ENCODE data around the gene CENPB.

The CENPB gene

DNA sequence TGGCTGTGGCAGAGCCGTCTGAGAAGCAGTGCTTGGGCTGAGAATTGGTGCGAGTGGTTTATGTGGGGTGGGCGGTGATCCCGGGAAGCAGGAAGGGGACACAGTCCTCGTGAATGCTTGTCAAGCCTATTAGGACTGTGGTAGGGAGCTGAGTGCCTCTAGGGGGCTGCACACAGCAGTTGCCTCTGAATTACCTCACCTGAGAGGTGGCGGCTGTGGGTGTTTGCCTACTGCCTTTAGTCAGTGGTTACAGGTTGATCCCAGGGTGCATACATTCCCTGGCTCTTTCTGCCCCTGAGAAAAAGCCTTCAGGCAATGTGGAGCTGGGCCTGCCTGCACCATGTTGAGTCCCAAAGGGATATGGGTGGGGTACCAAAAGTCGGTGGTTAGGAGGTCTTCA lies 39.0 kb upstream of the CENPB start:
- H3K9ac ChIP-seq, result no peak overlapping the region
- H3K4me1 ChIP-seq (ENCODE audit: low read depth, poor library complexity, severe bottlenecking), result peaks cover 7% of the 10 kb centered on the region
- H3K36me3 ChIP-seq (ENCODE audit: insufficient read depth), result no peaks in the 10 kb centered on the region
- H3K4me3 ChIP-seq (IDR thresholded peaks at IDR 0.05; ENCODE audit: insufficient read depth, low read depth, low read length), result no peak overlapping the region
- no peak overlapping the region for H2AFZ ChIP-seq (ENCODE audit: low read depth)
- no peaks in the 10 kb centered on the region for H3K79me2 ChIP-seq (ENCODE audit: insufficient read depth, low read depth)
- H3K27me3 ChIP-seq (ENCODE audit: insufficient read depth, low read depth), result no peaks in the 10 kb centered on the region
- no peaks in the 10 kb centered on the region for H4K20me1 ChIP-seq (ENCODE audit: insufficient read depth)
- no peak overlapping the region for H3K4me2 ChIP-seq
- no peak overlapping the region for H3K27ac ChIP-seq
- TF ChIP-seq, protein P1, sequence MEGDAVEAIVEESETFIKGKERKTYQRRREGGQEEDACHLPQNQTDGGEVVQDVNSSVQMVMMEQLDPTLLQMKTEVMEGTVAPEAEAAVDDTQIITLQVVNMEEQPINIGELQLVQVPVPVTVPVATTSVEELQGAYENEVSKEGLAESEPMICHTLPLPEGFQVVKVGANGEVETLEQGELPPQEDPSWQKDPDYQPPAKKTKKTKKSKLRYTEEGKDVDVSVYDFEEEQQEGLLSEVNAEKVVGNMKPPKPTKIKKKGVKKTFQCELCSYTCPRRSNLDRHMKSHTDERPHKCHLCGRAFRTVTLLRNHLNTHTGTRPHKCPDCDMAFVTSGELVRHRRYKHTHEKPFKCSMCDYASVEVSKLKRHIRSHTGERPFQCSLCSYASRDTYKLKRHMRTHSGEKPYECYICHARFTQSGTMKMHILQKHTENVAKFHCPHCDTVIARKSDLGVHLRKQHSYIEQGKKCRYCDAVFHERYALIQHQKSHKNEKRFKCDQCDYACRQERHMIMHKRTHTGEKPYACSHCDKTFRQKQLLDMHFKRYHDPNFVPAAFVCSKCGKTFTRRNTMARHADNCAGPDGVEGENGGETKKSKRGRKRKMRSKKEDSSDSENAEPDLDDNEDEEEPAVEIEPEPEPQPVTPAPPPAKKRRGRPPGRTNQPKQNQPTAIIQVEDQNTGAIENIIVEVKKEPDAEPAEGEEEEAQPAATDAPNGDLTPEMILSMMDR (conservative IDR thresholded peaks at IDR 0.05; ENCODE audit: low read depth, low read length), result no peak

DNA sequence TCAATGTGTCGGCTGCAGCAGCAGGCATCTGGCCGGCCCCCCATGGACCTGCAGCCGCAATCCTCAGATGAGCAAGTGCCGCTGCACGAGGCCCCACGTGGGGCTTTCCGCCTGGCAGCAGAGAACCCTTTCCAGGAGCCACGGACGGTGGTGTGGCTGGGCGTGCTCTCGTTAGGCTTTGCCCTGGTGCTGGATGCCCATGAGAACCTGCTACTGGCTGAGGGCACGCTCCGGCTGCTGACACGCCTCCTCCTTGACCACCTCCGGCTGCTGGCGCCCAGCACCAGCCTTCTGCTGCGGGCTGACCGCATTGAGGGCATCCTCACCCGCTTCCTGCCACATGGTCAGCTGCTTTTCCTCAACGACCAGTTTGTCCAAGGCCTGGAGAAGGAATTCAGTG lies 37.3 kb upstream of the CENPB start:
- H4K20me1 ChIP-seq (ENCODE audit: insufficient read depth), result no peaks in the 10 kb centered on the region
- H3K9ac ChIP-seq, result no peak overlapping the region
- no peaks in the 10 kb centered on the region for H3K27me3 ChIP-seq (ENCODE audit: insufficient read depth, low read depth)
- TF ChIP-seq, protein P1 (conservative IDR thresholded peaks at IDR 0.05; ENCODE audit: low read depth, low read length), result no peak
- no peak overlapping the region for H3K27ac ChIP-seq
- H3K4me3 ChIP-seq (IDR thresholded peaks at IDR 0.05; ENCODE audit: insufficient read depth, low read depth, low read length), result no peak overlapping the region
- H3K4me2 ChIP-seq, result no peak overlapping the region
- H3K79me2 ChIP-seq (ENCODE audit: insufficient read depth, low read depth), result no peaks in the 10 kb centered on the region
- no peaks in the 10 kb centered on the region for H3K36me3 ChIP-seq (ENCODE audit: insufficient read depth)
- H3K4me1 ChIP-seq (ENCODE audit: low read depth, poor library complexity, severe bottlenecking), result peaks cover 7% of the 10 kb centered on the region
- H2AFZ ChIP-seq (ENCODE audit: low read depth), result no peak overlapping the region

DNA sequence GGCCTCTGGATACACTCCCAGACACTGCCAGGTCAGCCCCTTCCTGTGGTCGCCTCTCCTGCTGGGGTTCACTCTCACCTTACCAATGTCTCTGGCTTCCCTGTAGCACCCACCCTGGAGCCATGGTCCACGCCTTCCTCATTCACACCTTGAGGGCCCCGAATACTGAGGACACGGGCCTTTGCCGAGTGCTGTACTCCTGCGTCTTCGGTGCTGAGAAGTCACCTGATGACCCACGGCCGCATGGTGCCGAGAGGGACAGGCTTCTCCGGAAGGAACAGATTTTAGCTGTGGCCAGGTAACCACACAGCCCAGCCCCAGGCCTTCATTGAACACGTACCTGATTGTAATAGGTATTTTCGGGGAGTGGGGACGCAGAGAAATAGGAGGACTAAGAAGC lies 35.5 kb upstream of the CENPB start:
- TF ChIP-seq, protein P1 (conservative IDR thresholded peaks at IDR 0.05; ENCODE audit: low read depth, low read length), result no peak
- no peaks in the 10 kb centered on the region for H3K27me3 ChIP-seq (ENCODE audit: insufficient read depth, low read depth)
- no peaks in the 10 kb centered on the region for H3K79me2 ChIP-seq (ENCODE audit: insufficient read depth, low read depth)
- H3K4me2 ChIP-seq, result no peak overlapping the region
- H2AFZ ChIP-seq (ENCODE audit: low read depth), result no peak overlapping the region
- no peak overlapping the region for H3K9ac ChIP-seq
- no peaks in the 10 kb centered on the region for H4K20me1 ChIP-seq (ENCODE audit: insufficient read depth)
- H3K4me1 ChIP-seq (ENCODE audit: low read depth, poor library complexity, severe bottlenecking), result peaks cover 12% of the 10 kb centered on the region
- H3K27ac ChIP-seq, result no peak overlapping the region
- no peak overlapping the region for H3K4me3 ChIP-seq (IDR thresholded peaks at IDR 0.05; ENCODE audit: insufficient read depth, low read depth, low read length)
- H3K36me3 ChIP-seq (ENCODE audit: insufficient read depth), result no peaks in the 10 kb centered on the region

DNA sequence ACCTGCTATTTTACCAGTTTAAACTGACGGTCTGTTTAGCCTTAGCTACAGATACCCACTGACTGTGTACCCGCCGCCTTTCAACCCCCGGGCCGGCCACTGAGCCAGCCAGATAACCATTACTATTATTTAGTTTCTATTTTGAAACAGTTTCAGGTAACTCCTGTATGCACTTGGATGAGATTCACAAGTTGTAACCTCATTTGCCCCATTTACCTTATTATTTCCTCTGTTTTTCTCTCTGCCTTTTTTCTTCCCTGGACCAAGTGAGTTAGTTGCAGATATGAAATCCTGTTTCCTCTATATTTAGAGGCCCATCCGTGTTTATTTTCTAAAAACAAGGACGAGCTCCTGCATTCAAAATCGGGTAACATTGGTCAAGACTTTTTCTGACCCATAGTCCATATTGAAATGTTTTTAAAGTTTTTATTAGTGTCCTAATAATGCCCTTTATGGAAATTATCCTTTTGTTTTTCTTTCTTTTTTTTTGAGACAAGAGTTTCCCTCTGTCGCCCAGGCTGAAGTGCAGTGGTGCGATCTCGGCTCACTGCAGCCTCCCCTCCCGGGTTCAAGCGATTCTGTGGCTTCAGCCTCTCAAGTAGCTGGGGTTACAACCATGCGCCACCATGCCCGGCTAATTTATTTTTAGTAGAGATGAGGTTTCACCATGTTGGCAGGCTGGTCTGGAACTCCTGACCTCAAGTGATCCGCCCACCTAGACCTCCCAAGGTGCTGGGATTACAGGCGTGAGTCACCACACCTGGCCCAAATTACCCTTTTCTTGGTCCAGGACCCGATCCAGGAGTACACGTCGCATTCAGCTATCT lies 34.6 kb upstream of the CENPB start:
- no peak overlapping the region for H3K4me3 ChIP-seq (IDR thresholded peaks at IDR 0.05; ENCODE audit: insufficient read depth, low read depth, low read length)
- H4K20me1 ChIP-seq (ENCODE audit: insufficient read depth), result no peaks in the 10 kb centered on the region
- no peaks in the 10 kb centered on the region for H3K27me3 ChIP-seq (ENCODE audit: insufficient read depth, low read depth)
- H3K27ac ChIP-seq, result peak overlapping the region; percentile 94
- H3K79me2 ChIP-seq (ENCODE audit: insufficient read depth, low read depth), result no peaks in the 10 kb centered on the region
- TF ChIP-seq, protein P1 (conservative IDR thresholded peaks at IDR 0.05; ENCODE audit: low read depth, low read length), result no peak
- peak overlapping the region; percentile 85; the same call in 1 of the 2 replicates for H2AFZ ChIP-seq (ENCODE audit: low read depth)
- H3K4me2 ChIP-seq, result peak overlapping the region; percentile 62
- H3K9ac ChIP-seq, result peak overlapping the region; percentile 96
- peaks cover 12% of the 10 kb centered on the region for H3K4me1 ChIP-seq (ENCODE audit: low read depth, poor library complexity, severe bottlenecking)
- no peaks in the 10 kb centered on the region for H3K36me3 ChIP-seq (ENCODE audit: insufficient read depth)
